ENCODE data around the gene SNX30. TPM values are rescaled to one million over a fixed set of nuclear protein-coding genes. Genes with fewer than 3 reads are reported as not detected.

Gene SNX30
- total RNA-seq, 1 experiment from 2014 or later, result 32.5 TPM

DNA sequence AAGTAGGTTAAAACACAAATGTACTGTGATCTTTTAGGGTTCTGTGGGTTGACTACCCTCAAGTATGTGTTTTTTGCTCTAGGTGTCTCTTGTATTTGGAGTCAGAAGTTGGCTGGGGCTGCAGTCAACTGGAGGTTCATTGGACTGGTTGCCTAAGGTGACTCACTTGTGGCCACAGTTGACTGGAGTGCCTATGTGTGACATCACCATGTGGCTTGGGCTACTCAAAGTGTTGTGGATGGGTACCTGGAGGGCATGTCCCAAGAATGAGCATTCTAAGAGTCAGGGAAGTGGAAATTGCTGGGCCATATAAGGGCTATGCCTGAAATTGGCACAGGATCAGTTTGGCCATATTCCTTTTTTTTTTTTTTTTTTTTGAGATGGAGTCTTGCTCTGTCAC is 27.4 kb downstream of the SNX30 start:
- no peak for DNase-seq
- ChIA-PET POLR2A (ENCODE audit: unreplicated experiment) (no interaction called here), CTCF (no interaction called here)
- Histone ChIP-seq H3F3A (ENCODE audit: insufficient read depth, low read depth) (no peaks in the 10 kb centered on the region), H3K79me2 (ENCODE audit: low read depth) (peaks cover 17% of the 10 kb centered on the region; the same call in 1 of the 2 replicates), H3K4me2 (no peak overlapping the region), H3K9me2 (ENCODE audit: insufficient read depth) (no peaks in the 10 kb centered on the region), H3K9me3 (ENCODE audit: insufficient read depth, low read depth) (no peaks in the 10 kb centered on the region), H2AFZ (no peak overlapping the region), H3K36me3 (ENCODE audit: low read depth) (no peaks in the 10 kb centered on the region), H3K27ac (no peak overlapping the region), H4K20me1 (ENCODE audit: insufficient read depth) (peaks cover 3% of the 10 kb centered on the region), H3K27me3 (ENCODE audit: insufficient read depth, low read depth) (no peaks in the 10 kb centered on the region), H3K4me3 (no peak overlapping the region), H3K4me1 (replicated peaks; ENCODE audit: insufficient read depth) (no peaks in the 10 kb centered on the region)
- intact Hi-C loops (cut with micrococcal nuclease; ENCODE audit: unreplicated experiment), result no loop called here
- BruUV-seq (replicated peaks), result no TSS peak
- TF ChIP-seq, protein P1, sequence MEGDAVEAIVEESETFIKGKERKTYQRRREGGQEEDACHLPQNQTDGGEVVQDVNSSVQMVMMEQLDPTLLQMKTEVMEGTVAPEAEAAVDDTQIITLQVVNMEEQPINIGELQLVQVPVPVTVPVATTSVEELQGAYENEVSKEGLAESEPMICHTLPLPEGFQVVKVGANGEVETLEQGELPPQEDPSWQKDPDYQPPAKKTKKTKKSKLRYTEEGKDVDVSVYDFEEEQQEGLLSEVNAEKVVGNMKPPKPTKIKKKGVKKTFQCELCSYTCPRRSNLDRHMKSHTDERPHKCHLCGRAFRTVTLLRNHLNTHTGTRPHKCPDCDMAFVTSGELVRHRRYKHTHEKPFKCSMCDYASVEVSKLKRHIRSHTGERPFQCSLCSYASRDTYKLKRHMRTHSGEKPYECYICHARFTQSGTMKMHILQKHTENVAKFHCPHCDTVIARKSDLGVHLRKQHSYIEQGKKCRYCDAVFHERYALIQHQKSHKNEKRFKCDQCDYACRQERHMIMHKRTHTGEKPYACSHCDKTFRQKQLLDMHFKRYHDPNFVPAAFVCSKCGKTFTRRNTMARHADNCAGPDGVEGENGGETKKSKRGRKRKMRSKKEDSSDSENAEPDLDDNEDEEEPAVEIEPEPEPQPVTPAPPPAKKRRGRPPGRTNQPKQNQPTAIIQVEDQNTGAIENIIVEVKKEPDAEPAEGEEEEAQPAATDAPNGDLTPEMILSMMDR (conservative IDR thresholded peaks at IDR 0.05), result no peak
- TF ChIP-seq EZH2 (IDR thresholded peaks at IDR 0.05; ENCODE audit: low read depth), result no peak

- intact Hi-C loops (cut with micrococcal nuclease; ENCODE audit: unreplicated experiment), result no loop called here
- Histone ChIP-seq H3K9me3 (ENCODE audit: insufficient read depth, low read depth) (no peaks in the 10 kb centered on the region), H3K9me2 (ENCODE audit: insufficient read depth) (no peaks in the 10 kb centered on the region), H3K36me3 (ENCODE audit: low read depth) (no peaks in the 10 kb centered on the region), H3K27me3 (ENCODE audit: insufficient read depth, low read depth) (no peaks in the 10 kb centered on the region), H3K27ac (no peak overlapping the region), H3K4me3 (no peak overlapping the region), H3K4me2 (no peak overlapping the region), H3F3A (ENCODE audit: insufficient read depth, low read depth) (no peaks in the 10 kb centered on the region), H2AFZ (no peak overlapping the region), H3K4me1 (replicated peaks; ENCODE audit: insufficient read depth) (no peaks in the 10 kb centered on the region), H3K79me2 (ENCODE audit: low read depth) (peaks cover 21% of the 10 kb centered on the region; the same call in 1 of the 2 replicates), H4K20me1 (ENCODE audit: insufficient read depth) (0 out of 2 replicates have a peak, but pooled peaks cover 10% of the 10 kb centered on the region)
- no peak for DNase-seq
- POLR2A ChIA-PET (ENCODE audit: unreplicated experiment), result no interaction called here
- BruUV-seq (replicated peaks), result no TSS peak
- TF ChIP-seq, protein P1 (conservative IDR thresholded peaks at IDR 0.05), result no peak
- no peak for TF ChIP-seq EZH2 (IDR thresholded peaks at IDR 0.05; ENCODE audit: low read depth)
- CTCF ChIA-PET, result no interaction called here
Observed at GRCh38 chr9:112780450-112781036, 30.0 kb downstream of the SNX30 start.

DNA sequence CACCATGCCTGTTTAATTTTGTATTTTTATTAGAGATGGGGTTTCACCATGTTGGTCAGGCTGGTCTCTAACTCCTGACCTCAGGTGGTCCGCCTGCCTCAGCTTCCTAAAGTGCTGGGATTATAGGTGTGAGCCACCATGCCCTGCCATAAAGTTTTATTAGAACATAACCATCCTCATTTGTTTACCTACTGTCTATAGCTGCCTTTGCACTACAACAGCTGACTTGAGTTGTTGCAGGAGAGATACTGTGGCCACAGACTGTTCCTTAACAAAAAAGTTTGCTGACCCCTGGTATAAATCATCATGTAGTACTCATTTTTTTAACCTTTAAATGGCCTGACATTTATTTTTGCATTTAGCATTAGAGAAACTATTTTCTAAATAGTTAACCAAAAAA is 31.7 kb downstream of the SNX30 start:
- POLR2A ChIA-PET (ENCODE audit: unreplicated experiment), result no interaction called here
- intact Hi-C loops (cut with micrococcal nuclease; ENCODE audit: unreplicated experiment), result no loop called here
- Histone ChIP-seq H3K4me3 (no peak overlapping the region), H2AFZ (no peak overlapping the region), H3F3A (ENCODE audit: insufficient read depth, low read depth) (no peaks in the 10 kb centered on the region), H3K36me3 (ENCODE audit: low read depth) (no peaks in the 10 kb centered on the region), H3K27ac (no peak overlapping the region), H3K27me3 (ENCODE audit: insufficient read depth, low read depth) (no peaks in the 10 kb centered on the region), H3K4me2 (no peak overlapping the region), H3K4me1 (replicated peaks; ENCODE audit: insufficient read depth) (no peaks in the 10 kb centered on the region), H4K20me1 (ENCODE audit: insufficient read depth) (0 out of 2 replicates have a peak, but pooled peaks cover 10% of the 10 kb centered on the region), H3K9me2 (ENCODE audit: insufficient read depth) (no peaks in the 10 kb centered on the region), H3K9me3 (ENCODE audit: insufficient read depth, low read depth) (no peaks in the 10 kb centered on the region), H3K79me2 (ENCODE audit: low read depth) (peaks cover 22% of the 10 kb centered on the region; the same call in 1 of the 2 replicates)
- no peak for DNase-seq
- TF ChIP-seq, protein P1 (conservative IDR thresholded peaks at IDR 0.05), result no peak
- TF ChIP-seq EZH2 (IDR thresholded peaks at IDR 0.05; ENCODE audit: low read depth), result no peak
- CTCF ChIA-PET, result no interaction called here
- BruUV-seq (replicated peaks), result no TSS peak
